GM23248 (cell line): ENCODE measurements around the gene INPP5A. TPM values are rescaled to one million over a fixed set of nuclear protein-coding genes. Genes with fewer than 3 reads are reported as not detected.

Source experiments
- DNase-seq: peaks from one replicate; pipeline ENCODE4 v3.0.0-alpha.2; 2015
- H2AFZ ChIP-seq: fragments of 200-600 bp; sonication (generic); 2 replicates; pipeline ENCODE4 v1.6.1; 2016; ENCODE audit warnings: antibody characterized with exemption
- H3F3A ChIP-seq: fragments of 200-600 bp; sonication (generic); 2 replicates; pipeline ENCODE4 v1.6.1; 2016; ENCODE audit warnings: mild to moderate bottlenecking, antibody characterized with exemption, mixed run types; ENCODE audit not compliant: insufficient read depth
- H3K27ac ChIP-seq: fragments of 200-600 bp; sonication (generic); 2 replicates; pipeline ENCODE4 v1.5.1; 2016; ENCODE audit warnings: mild to moderate bottlenecking
- H3K27me3 ChIP-seq: fragments of 200-600 bp; sonication (generic); replicated peaks from 2 replicates; pipeline ENCODE4 v1.6.1; 2016; ENCODE audit warnings: mild to moderate bottlenecking; ENCODE audit not compliant: insufficient read depth
- H3K36me3 ChIP-seq: fragments of 200-600 bp; sonication (generic); 2 replicates; pipeline ENCODE4 v1.6.1; 2016; ENCODE audit warnings: low read depth, mild to moderate bottlenecking
- H3K4me1 ChIP-seq: fragments of 200-600 bp; sonication (generic); 2 replicates; pipeline ENCODE4 v1.6.1; 2016; ENCODE audit warnings: mild to moderate bottlenecking; ENCODE audit not compliant: insufficient read depth
- H3K4me2 ChIP-seq: fragments of 200-600 bp; sonication (generic); one replicate; pipeline ENCODE4 v1.6.1; 2016; ENCODE audit warnings: mild to moderate bottlenecking; ENCODE audit not compliant: unreplicated experiment
- H3K4me3 ChIP-seq: fragments of 200-600 bp; sonication (generic); 2 replicates; pipeline ENCODE4 v1.5.1; 2016; ENCODE audit warnings: mild to moderate bottlenecking
- H3K79me2 ChIP-seq: fragments of 200-600 bp; sonication (generic); 2 replicates; pipeline ENCODE4 v1.6.1; 2016; ENCODE audit warnings: mild to moderate bottlenecking; ENCODE audit not compliant: insufficient read depth
- H3K9ac ChIP-seq: fragments of 200-600 bp; sonication (generic); 2 replicates; pipeline ENCODE4 v1.6.1; 2016; ENCODE audit warnings: mild to moderate bottlenecking
- H3K9me2 ChIP-seq: fragments of 200-600 bp; sonication (generic); 2 replicates; pipeline ENCODE4 v1.6.1; 2016; ENCODE audit warnings: mixed run types, mild to moderate bottlenecking, moderate library complexity; ENCODE audit not compliant: insufficient read depth
- H3K9me3 ChIP-seq: fragments of 200-600 bp; sonication (generic); one replicate; pipeline ENCODE4 v1.6.1; 2017; ENCODE audit warnings: low read depth
- H4K20me1 ChIP-seq: fragments of 200-600 bp; sonication (generic); 2 replicates; pipeline ENCODE4 v1.6.0; 2016; ENCODE audit not compliant: insufficient read depth
- EZH2 ChIP-seq: fragments of 200-600 bp; sonication (generic); IDR thresholded peaks from 2 replicates; pipeline ENCODE4 v1.6.1; 2018; ENCODE audit warnings: antibody characterized with exemption, mild to moderate bottlenecking; ENCODE audit not compliant: insufficient read depth, poor library complexity, severe bottlenecking
- EZH2phosphoT487 ChIP-seq: fragments of 200-600 bp; sonication (generic); IDR thresholded peaks from 2 replicates; pipeline ENCODE4 v1.6.1; 2018; ENCODE audit warnings: antibody characterized with exemption, moderate library complexity, mild to moderate bottlenecking, low read depth; ENCODE audit not compliant: insufficient read depth
- WGBS, 2 experiments: methylation state at CpG; one replicate each; pipeline ENCODE4 v1.1.6; 2015 to 2017; ENCODE audit warnings: low lambda C conversion rate in 2 of 2, low coverage in 1 of 2; ENCODE audit errors: missing lambda C conversion rate in 2 of 2; 5-methylcytosine and 5-hydroxymethylcytosine counted together
- in situ Hi-C: fragments of 300-500 bp; cut with MboI; formaldehyde crosslinking; loops from 2 replicates; pipeline ENCODE4 v1.15.0; 2020
- polyA plus RNA-seq: library from polyadenylated mRNA; unstranded; fragments of >200 nt; fragmentation: Nextera tagmentation; extraction: Ambion mirVana; gene quantifications from 2 replicates; pipeline ENCODE4 v1.2.1, GENCODE V29; 2016
- total RNA-seq: library from RNA; depleted of rRNA; stranded (reverse); fragments of >200 nt; shearing (Covaris generic); gene quantifications from 2 replicates; pipeline ENCODE4 v1.2.3, GENCODE V29; 2014

Gene INPP5A
- total and polyA plus RNA-seq, 2 experiments from 2014 or later, result 2.3 to 35.2 TPM

- Histone ChIP-seq H3K9ac (no peak overlapping the region), H4K20me1 (no peaks in the 10 kb centered on the region), H2AFZ (no peak overlapping the region), H3K4me1 (no peaks in the 10 kb centered on the region), H3K9me3 (no peaks in the 10 kb centered on the region), H3K79me2 (no peaks in the 10 kb centered on the region), H3K36me3 (no peaks in the 10 kb centered on the region), H3K4me3 (no peak overlapping the region), H3K9me2 (no peaks in the 10 kb centered on the region), H3F3A (no peaks in the 10 kb centered on the region), H3K27ac (no peak overlapping the region), H3K27me3 (no peaks in the 10 kb centered on the region), H3K4me2 (no peak overlapping the region)
- 96 to 100% methylated on average over 7 to 8 of the region's 8 CpGs for WGBS, 2 experiments
- TF ChIP-seq EZH2phosphoT487, result no peak
- TF ChIP-seq EZH2, result no peak
- no peak for DNase-seq
- in situ Hi-C loops, result no loop called here
Observed at GRCh38 chr10:132655735-132656134, 118.1 kb downstream of the INPP5A start.

GRCh38 chr10:132656283-132657126, 118.9 kb downstream of the INPP5A start:
- H3K4me2 ChIP-seq, result no peak overlapping the region
- DNase-seq, result no peak
- no peak overlapping the region for H2AFZ ChIP-seq
- no peak for TF ChIP-seq EZH2
- TF ChIP-seq EZH2phosphoT487, result no peak
- H3K9me3 ChIP-seq, result no peaks in the 10 kb centered on the region
- H3K9ac ChIP-seq, result no peak overlapping the region
- H3K4me3 ChIP-seq, result no peak overlapping the region
- no peaks in the 10 kb centered on the region for H3K27me3 ChIP-seq
- in situ Hi-C loops, result no loop called here
- 79 to 86% methylated on average over 17 to 18 of the region's 18 CpGs for WGBS, 2 experiments
- H4K20me1 ChIP-seq, result no peaks in the 10 kb centered on the region
- no peaks in the 10 kb centered on the region for H3K4me1 ChIP-seq
- H3K79me2 ChIP-seq, result no peaks in the 10 kb centered on the region
- no peaks in the 10 kb centered on the region for H3K9me2 ChIP-seq
- H3K27ac ChIP-seq, result no peak overlapping the region
- H3F3A ChIP-seq, result no peaks in the 10 kb centered on the region
- H3K36me3 ChIP-seq, result no peaks in the 10 kb centered on the region

- H3F3A ChIP-seq, result no peaks in the 10 kb centered on the region
- in situ Hi-C loops, result no loop called here
- H2AFZ ChIP-seq, result no peak overlapping the region
- WGBS, 2 experiments, result 92 to 96% methylated on average over 17 to 18 of the region's 18 CpGs
- H4K20me1 ChIP-seq, result no peaks in the 10 kb centered on the region
- H3K9ac ChIP-seq, result no peak overlapping the region
- no peaks in the 10 kb centered on the region for H3K9me3 ChIP-seq
- H3K27me3 ChIP-seq, result no peaks in the 10 kb centered on the region
- no peak overlapping the region for H3K4me3 ChIP-seq
- H3K4me1 ChIP-seq, result no peaks in the 10 kb centered on the region
- TF ChIP-seq EZH2, result no peak
- no peak for TF ChIP-seq EZH2phosphoT487
- H3K79me2 ChIP-seq, result no peaks in the 10 kb centered on the region
- H3K9me2 ChIP-seq, result no peaks in the 10 kb centered on the region
- no peaks in the 10 kb centered on the region for H3K36me3 ChIP-seq
- H3K4me2 ChIP-seq, result no peak overlapping the region
- no peak overlapping the region for H3K27ac ChIP-seq
- no peak for DNase-seq
Observed at GRCh38 chr10:132657127-132657706, 119.6 kb downstream of the INPP5A start.

GRCh38 chr10:132657748-132658147, 120.2 kb downstream of the INPP5A start:
- Histone ChIP-seq H4K20me1 (no peaks in the 10 kb centered on the region), H3K9me3 (no peaks in the 10 kb centered on the region), H3K4me1 (no peaks in the 10 kb centered on the region), H3F3A (no peaks in the 10 kb centered on the region), H2AFZ (no peak overlapping the region), H3K4me2 (no peak overlapping the region), H3K36me3 (no peaks in the 10 kb centered on the region), H3K4me3 (no peak overlapping the region), H3K9me2 (no peaks in the 10 kb centered on the region), H3K9ac (no peak overlapping the region), H3K27ac (no peak overlapping the region), H3K27me3 (no peaks in the 10 kb centered on the region), H3K79me2 (no peaks in the 10 kb centered on the region)
- in situ Hi-C loops, result no loop called here
- no peak for DNase-seq
- no peak for TF ChIP-seq EZH2phosphoT487
- no peak for TF ChIP-seq EZH2
- 82 to 85% methylated on average over 16 of the region's 16 CpGs for WGBS, 2 experiments
